ENCODE measurements around the gene DDR2.

- TF ChIP-seq POLR2AphosphoS5 (IDR thresholded peaks at IDR 0.05; ENCODE audit: borderline replicate concordance, low read depth, low read length) (no peak), EZH2 (IDR thresholded peaks at IDR 0.05) (no peak), FOXP2 (optimal IDR thresholded peaks at IDR 0.05; ENCODE audit: control extremely low read depth, extremely low read length, insufficient read depth) (no peak)
Observed at GRCh38 chr1:162694911-162695310, 62.6 kb downstream of the DDR2 start.
